KMS-11 (cell line): Measurements from ENCODE around the gene CEP128.

ENCODE experiments used
- H2AFZ ChIP-seq: fragments of 200-600 bp; sonication (generic); 2 replicates; pipeline ENCODE4 v1.6.1; 2016; ENCODE audit warnings: antibody characterized with exemption, mixed run types, low read depth
- H3K27ac ChIP-seq: fragments of 200-600 bp; sonication (generic); 2 replicates; pipeline ENCODE4 v1.6.1; 2016; ENCODE audit warnings: mild to moderate bottlenecking, mixed run types
- H3K27me3 ChIP-seq: fragments of 200-600 bp; sonication (generic); 2 replicates; pipeline ENCODE4 v1.6.1; 2017; ENCODE audit warnings: mild to moderate bottlenecking, low read depth, mixed run types, moderate library complexity; ENCODE audit not compliant: insufficient read depth
- H3K36me3 ChIP-seq: fragments of 200-600 bp; sonication (generic); 2 replicates; pipeline ENCODE4 v1.6.1; 2017; ENCODE audit warnings: mild to moderate bottlenecking, mixed run types; ENCODE audit not compliant: insufficient read depth
- H3K4me1 ChIP-seq: fragments of 200-600 bp; sonication (generic); 2 replicates; pipeline ENCODE4 v1.6.1; 2016; ENCODE audit warnings: mild to moderate bottlenecking, low read depth, mixed run types; ENCODE audit not compliant: poor library complexity, severe bottlenecking
- H3K4me2 ChIP-seq: fragments of 200-600 bp; sonication (generic); 2 replicates; pipeline ENCODE4 v1.7.0; 2016; ENCODE audit warnings: mild to moderate bottlenecking, mixed run types
- H3K4me3 ChIP-seq: fragments of 200-600 bp; sonication (generic); IDR thresholded peaks from 2 replicates; pipeline ENCODE4 v1.6.1; 2017; ENCODE audit warnings: low read depth, low read length, mixed read lengths; ENCODE audit not compliant: insufficient read depth
- H3K79me2 ChIP-seq: fragments of 200-600 bp; sonication (generic); 2 replicates; pipeline ENCODE4 v1.6.1; 2016; ENCODE audit warnings: low read depth, mixed run types; ENCODE audit not compliant: insufficient read depth
- H3K9ac ChIP-seq: fragments of 200-600 bp; sonication (generic); 2 replicates; pipeline ENCODE4 v1.6.1; 2016; ENCODE audit warnings: mild to moderate bottlenecking, mixed run types
- H4K20me1 ChIP-seq: fragments of 200-600 bp; sonication (generic); 2 replicates; pipeline ENCODE4 v1.6.1; 2016; ENCODE audit warnings: mild to moderate bottlenecking, mixed run types; ENCODE audit not compliant: insufficient read depth
- CTCF ChIP-seq: fragments of 200-600 bp; sonication (generic); conservative IDR thresholded peaks from 2 replicates; pipeline ENCODE4 v1.6.1; 2017; ENCODE audit warnings: low read depth, mild to moderate bottlenecking, antibody characterized with exemption, low read length, moderate library complexity, mixed read lengths

CEP128 gene

GRCh38 chr14:80669426-80669825, 272.1 kb downstream of the CEP128 start:
- Histone ChIP-seq H3K4me3 (no peak overlapping the region), H3K36me3 (no peaks in the 10 kb centered on the region), H2AFZ (no peak overlapping the region), H3K9ac (no peak overlapping the region), H3K27ac (no peak overlapping the region), H3K4me2 (no peak overlapping the region), H4K20me1 (no peaks in the 10 kb centered on the region), H3K4me1 (no peaks in the 10 kb centered on the region), H3K27me3 (no peaks in the 10 kb centered on the region), H3K79me2 (no peaks in the 10 kb centered on the region)
- no peak for TF ChIP-seq CTCF

DNA sequence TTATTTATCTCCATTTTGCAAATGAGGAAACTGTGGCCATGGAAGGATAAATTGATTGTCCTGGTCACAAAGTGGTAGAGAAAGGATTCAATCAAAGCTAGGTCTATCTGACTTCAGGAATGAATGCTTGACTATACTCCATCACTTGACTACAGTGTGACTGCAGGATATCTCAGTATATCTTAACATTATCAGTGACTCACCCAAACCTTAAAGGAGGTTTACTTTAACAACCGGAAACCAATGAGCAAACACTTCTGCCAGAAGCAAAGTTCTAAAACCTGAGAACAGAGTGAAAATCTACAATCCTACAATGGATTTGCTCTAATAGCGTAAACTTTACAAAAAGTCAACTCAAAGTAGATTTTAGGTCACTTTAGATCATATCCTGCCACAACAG, 277.0 kb downstream of the CEP128 start:
- Histone ChIP-seq H3K36me3 (no peaks in the 10 kb centered on the region), H3K79me2 (no peaks in the 10 kb centered on the region), H3K27ac (no peak overlapping the region), H2AFZ (no peak overlapping the region), H4K20me1 (no peaks in the 10 kb centered on the region), H3K4me2 (no peak overlapping the region), H3K27me3 (no peaks in the 10 kb centered on the region), H3K4me3 (no peak overlapping the region), H3K4me1 (no peaks in the 10 kb centered on the region), H3K9ac (no peak overlapping the region)
- no peak for TF ChIP-seq CTCF

DNA sequence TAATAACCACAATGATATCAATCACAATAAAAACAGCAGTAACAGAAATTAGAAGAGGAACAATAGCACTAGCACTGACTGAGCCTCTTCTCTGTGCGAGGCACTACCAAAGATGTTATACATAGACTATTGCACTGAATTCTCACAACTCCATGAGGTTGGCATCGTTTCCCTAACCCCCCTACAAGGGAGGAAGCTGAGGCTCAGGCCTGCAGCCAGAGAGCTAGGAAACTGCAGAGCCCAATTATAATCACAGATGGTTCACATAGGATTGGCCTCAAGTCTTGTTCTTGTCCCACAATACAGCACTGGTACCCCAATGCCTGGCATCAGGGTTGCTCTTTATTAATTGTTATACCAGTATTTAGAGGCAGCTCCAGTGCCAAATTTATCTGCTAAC, 278.0 kb downstream of the CEP128 start:
- no peaks in the 10 kb centered on the region for H3K27me3 ChIP-seq
- H3K4me1 ChIP-seq = no peaks in the 10 kb centered on the region
- H3K36me3 ChIP-seq = no peaks in the 10 kb centered on the region
- no peaks in the 10 kb centered on the region for H4K20me1 ChIP-seq
- no peak overlapping the region for H2AFZ ChIP-seq
- no peak for TF ChIP-seq CTCF
- no peak overlapping the region for H3K4me3 ChIP-seq
- no peaks in the 10 kb centered on the region for H3K79me2 ChIP-seq
- H3K27ac ChIP-seq = no peak overlapping the region
- no peak overlapping the region for H3K4me2 ChIP-seq
- no peak overlapping the region for H3K9ac ChIP-seq

DNA sequence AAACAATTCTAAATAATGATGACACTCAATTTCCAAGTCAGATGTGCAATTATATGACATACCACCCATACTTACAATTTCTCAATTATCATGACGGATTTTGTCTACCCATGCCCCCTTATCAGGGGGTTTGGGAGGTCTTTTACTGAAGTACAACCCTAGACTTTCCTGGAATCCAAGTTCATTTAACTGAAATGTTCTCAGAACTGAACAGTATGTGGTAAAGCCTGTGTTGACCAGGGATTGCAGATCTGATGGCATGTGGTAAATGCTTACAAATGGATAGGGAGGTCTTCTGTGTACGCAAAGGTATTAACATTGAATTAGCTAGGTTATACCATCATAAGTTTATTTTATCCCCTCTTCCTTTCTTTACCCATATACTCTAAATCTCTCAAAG, 281.8 kb downstream of the CEP128 start:
- Histone ChIP-seq H4K20me1 (no peaks in the 10 kb centered on the region), H3K9ac (no peak overlapping the region)

More for the DNA sequence above, 281.8 kb downstream of the CEP128 start:
- Histone ChIP-seq H2AFZ (no peak overlapping the region), H3K4me1 (no peaks in the 10 kb centered on the region), H3K27ac (no peak overlapping the region), H3K4me2 (no peak overlapping the region), H3K79me2 (no peaks in the 10 kb centered on the region), H3K4me3 (no peak overlapping the region), H3K27me3 (no peaks in the 10 kb centered on the region), H3K36me3 (no peaks in the 10 kb centered on the region)
- no peak for TF ChIP-seq CTCF
